PFSK-1 (cell line): ENCODE measurements around the gene DDAH1.

ENCODE experiments used
- FOXP2 ChIP-seq: optimal IDR thresholded peaks from 2 replicates; pipeline ENCODE3; 2011; ENCODE audit warnings: borderline replicate concordance, control low read depth, inconsistent platforms; ENCODE audit not compliant: insufficient read depth; ENCODE audit errors: extremely low read length, extremely low read depth
- POLR2AphosphoS5 ChIP-seq: IDR thresholded peaks from 2 replicates; pipeline ENCODE4 v1.6.1; 2012; ENCODE audit warnings: low read depth, mild to moderate bottlenecking, control low read depth, low read length, moderate library complexity
- SIN3A ChIP-seq: IDR thresholded peaks from 2 replicates; pipeline ENCODE4 v1.6.1; 2012; ENCODE audit warnings: mild to moderate bottlenecking, low read length, moderate library complexity, borderline replicate concordance; ENCODE audit not compliant: insufficient read depth
- TAF1 ChIP-seq: IDR thresholded peaks from 2 replicates; pipeline ENCODE4 v1.6.1; 2012; ENCODE audit warnings: low read length, control low read depth, borderline replicate concordance; ENCODE audit not compliant: insufficient read depth
- TF ChIP-seq, protein P1 (sequence below), 2 experiments: IDR thresholded peaks; 2 replicates each; pipeline versions ENCODE4 v1.6.1 to v1.8.0; 2011 to 2012; ENCODE audit warnings: low read depth in 2 of 2, low read length in 2 of 2, control low read depth in 1 of 2, inconsistent platforms in 1 of 2, mild to moderate bottlenecking in 1 of 2, moderate library complexity in 1 of 2; ENCODE audit not compliant: insufficient read depth in 1 of 2

Gene DDAH1

DNA sequence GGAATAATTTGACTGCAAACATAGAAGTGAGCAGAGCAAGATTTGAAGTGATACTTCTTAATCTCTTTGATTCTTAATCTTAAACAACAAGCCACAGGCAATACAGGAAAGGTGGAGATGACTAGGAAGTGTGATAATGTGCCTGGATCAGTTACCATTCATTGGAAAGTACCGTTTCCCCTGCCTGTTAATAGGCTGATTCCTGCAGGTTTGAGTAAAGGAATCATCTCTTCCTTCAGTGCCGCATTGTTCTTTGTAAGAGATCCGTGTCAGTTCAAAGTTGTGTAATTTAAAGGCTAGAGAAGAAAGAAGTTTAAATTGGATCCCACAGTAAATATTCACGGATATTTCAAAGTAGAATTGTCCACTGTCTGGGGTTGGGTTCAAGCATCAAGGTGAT lies 145.0 kb downstream of the DDAH1 start:
- TF ChIP-seq, protein P1, sequence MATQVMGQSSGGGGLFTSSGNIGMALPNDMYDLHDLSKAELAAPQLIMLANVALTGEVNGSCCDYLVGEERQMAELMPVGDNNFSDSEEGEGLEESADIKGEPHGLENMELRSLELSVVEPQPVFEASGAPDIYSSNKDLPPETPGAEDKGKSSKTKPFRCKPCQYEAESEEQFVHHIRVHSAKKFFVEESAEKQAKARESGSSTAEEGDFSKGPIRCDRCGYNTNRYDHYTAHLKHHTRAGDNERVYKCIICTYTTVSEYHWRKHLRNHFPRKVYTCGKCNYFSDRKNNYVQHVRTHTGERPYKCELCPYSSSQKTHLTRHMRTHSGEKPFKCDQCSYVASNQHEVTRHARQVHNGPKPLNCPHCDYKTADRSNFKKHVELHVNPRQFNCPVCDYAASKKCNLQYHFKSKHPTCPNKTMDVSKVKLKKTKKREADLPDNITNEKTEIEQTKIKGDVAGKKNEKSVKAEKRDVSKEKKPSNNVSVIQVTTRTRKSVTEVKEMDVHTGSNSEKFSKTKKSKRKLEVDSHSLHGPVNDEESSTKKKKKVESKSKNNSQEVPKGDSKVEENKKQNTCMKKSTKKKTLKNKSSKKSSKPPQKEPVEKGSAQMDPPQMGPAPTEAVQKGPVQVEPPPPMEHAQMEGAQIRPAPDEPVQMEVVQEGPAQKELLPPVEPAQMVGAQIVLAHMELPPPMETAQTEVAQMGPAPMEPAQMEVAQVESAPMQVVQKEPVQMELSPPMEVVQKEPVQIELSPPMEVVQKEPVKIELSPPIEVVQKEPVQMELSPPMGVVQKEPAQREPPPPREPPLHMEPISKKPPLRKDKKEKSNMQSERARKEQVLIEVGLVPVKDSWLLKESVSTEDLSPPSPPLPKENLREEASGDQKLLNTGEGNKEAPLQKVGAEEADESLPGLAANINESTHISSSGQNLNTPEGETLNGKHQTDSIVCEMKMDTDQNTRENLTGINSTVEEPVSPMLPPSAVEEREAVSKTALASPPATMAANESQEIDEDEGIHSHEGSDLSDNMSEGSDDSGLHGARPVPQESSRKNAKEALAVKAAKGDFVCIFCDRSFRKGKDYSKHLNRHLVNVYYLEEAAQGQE (IDR thresholded peaks at IDR 0.05; ENCODE audit: insufficient read depth in 1 of 2, low read depth in 2 of 2, low read length in 2 of 2) = no peak

GRCh38 chr1:85319491-85319890 lies 145.5 kb downstream of the DDAH1 start:
- TF ChIP-seq POLR2AphosphoS5 (no peak), FOXP2 (no peak), SIN3A (no peak), TAF1 (no peak)
- TF ChIP-seq, protein P1 (IDR thresholded peaks at IDR 0.05; ENCODE audit: insufficient read depth in 1 of 2, low read depth in 2 of 2, low read length in 2 of 2) = no peak

- TF ChIP-seq POLR2AphosphoS5 = no peak
- no peak for TF ChIP-seq FOXP2
- TF ChIP-seq, protein P1 (IDR thresholded peaks at IDR 0.05; ENCODE audit: insufficient read depth in 1 of 2, low read depth in 2 of 2, low read length in 2 of 2) = no peak
- TF ChIP-seq TAF1 = no peak
- TF ChIP-seq SIN3A = no peak
Measured at GRCh38 chr1:85318217-85318616, 146.7 kb downstream of the DDAH1 start.

GRCh38 chr1:85317560-85317959 lies 147.4 kb downstream of the DDAH1 start:
- TF ChIP-seq, protein P1 (IDR thresholded peaks at IDR 0.05; ENCODE audit: insufficient read depth in 1 of 2, low read depth in 2 of 2, low read length in 2 of 2) = no peak
- TF ChIP-seq FOXP2 = no peak
- no peak for TF ChIP-seq TAF1
- no peak for TF ChIP-seq SIN3A
- no peak for TF ChIP-seq POLR2AphosphoS5

- TF ChIP-seq FOXP2 (no peak), SIN3A (no peak), POLR2AphosphoS5 (no peak), TAF1 (no peak)
- TF ChIP-seq, protein P1 (IDR thresholded peaks at IDR 0.05; ENCODE audit: insufficient read depth in 1 of 2, low read depth in 2 of 2, low read length in 2 of 2) = no peak
Measured at GRCh38 chr1:85316321-85316720, 148.6 kb downstream of the DDAH1 start.
